H9 (cell line): ENCODE results near the gene CRYBB1. TPM values are rescaled to one million over a fixed set of nuclear protein-coding genes. Genes with fewer than 3 reads are reported as not detected.

Experiments used
- DNase-seq: peaks from one replicate; pipeline ENCODE4 v3.0.0-alpha.2; 2017
- H2AFZ ChIP-seq: one replicate; pipeline ENCODE4 v1.6.1; 2013; ENCODE audit warnings: mild to moderate bottlenecking, low read length, control low read depth, moderate library complexity
- H2AK5ac ChIP-seq: 2 replicates; pipeline ENCODE4 v1.6.1; 2013; ENCODE audit warnings: low read length, control low read depth, mixed read lengths; ENCODE audit not compliant: insufficient read length
- H2BK120ac ChIP-seq: one replicate; pipeline ENCODE4 v1.6.1; 2013; ENCODE audit warnings: low read depth, mild to moderate bottlenecking, low read length, control low read depth, inconsistent platforms; ENCODE audit not compliant: poor library complexity, severe bottlenecking
- H2BK12ac ChIP-seq: 2 replicates; pipeline ENCODE4 v1.6.1; 2013; ENCODE audit warnings: low read length, control low read depth, mixed read lengths, low read depth; ENCODE audit not compliant: insufficient read length
- H2BK15ac ChIP-seq: 2 replicates; pipeline ENCODE4 v1.6.1; 2013; ENCODE audit warnings: low read depth, low read length, control low read depth
- H2BK20ac ChIP-seq: one replicate; pipeline ENCODE4 v1.6.1; 2013; ENCODE audit warnings: low read depth, mild to moderate bottlenecking, low read length, control low read depth, inconsistent platforms; ENCODE audit not compliant: poor library complexity, severe bottlenecking
- H2BK5ac ChIP-seq: 2 replicates; pipeline ENCODE4 v1.6.1; 2013; ENCODE audit warnings: low read length, control low read depth, mixed read lengths; ENCODE audit not compliant: insufficient read length
- H3K14ac ChIP-seq: 2 replicates; pipeline ENCODE4 v1.6.1; 2013; ENCODE audit warnings: low read length, control low read depth; ENCODE audit not compliant: insufficient read depth
- H3K18ac ChIP-seq: 2 replicates; pipeline ENCODE4 v1.6.1; 2013; ENCODE audit warnings: low read depth, mild to moderate bottlenecking, mixed read lengths, low read length, control low read depth; ENCODE audit not compliant: insufficient read length
- H3K23ac ChIP-seq: 2 replicates; pipeline ENCODE4 v1.6.1; 2013; ENCODE audit warnings: low read length, control low read depth, mixed read lengths, low read depth; ENCODE audit not compliant: insufficient read length
- H3K23me2 ChIP-seq: 2 replicates; pipeline ENCODE4 v1.6.1; 2013; ENCODE audit warnings: low read depth, mild to moderate bottlenecking, mixed read lengths, low read length, control low read depth; ENCODE audit not compliant: insufficient read length, poor library complexity, severe bottlenecking
- H3K27ac ChIP-seq: 2 replicates; pipeline ENCODE4 v1.5.1; 2013; ENCODE audit warnings: low read length, control low read depth, mixed read lengths, low read depth; ENCODE audit not compliant: insufficient read length
- H3K27me3 ChIP-seq: 2 replicates; pipeline ENCODE4 v1.6.1; 2013; ENCODE audit warnings: low read length, control low read depth, inconsistent platforms; ENCODE audit not compliant: insufficient read depth
- H3K4ac ChIP-seq: 2 replicates; pipeline ENCODE4 v1.6.1; 2013; ENCODE audit warnings: low read depth, mild to moderate bottlenecking, control low read depth, inconsistent platforms, low read length, moderate library complexity
- H3K4me1 ChIP-seq: 2 replicates; pipeline ENCODE4 v1.6.1; 2013; ENCODE audit warnings: low read length, control low read depth, inconsistent platforms; ENCODE audit not compliant: insufficient read depth
- H3K4me2 ChIP-seq: 2 replicates; pipeline ENCODE4 v1.6.1; 2013; ENCODE audit warnings: low read length, control low read depth, mixed read lengths; ENCODE audit not compliant: insufficient read length, insufficient read depth
- H3K56ac ChIP-seq: 2 replicates; pipeline ENCODE4 v1.6.1; 2013; ENCODE audit warnings: low read depth, mild to moderate bottlenecking, mixed read lengths, low read length, control low read depth; ENCODE audit not compliant: insufficient read length
- H3K79me1 ChIP-seq: 2 replicates; pipeline ENCODE4 v1.6.1; 2013; ENCODE audit warnings: low read depth, mild to moderate bottlenecking, moderate library complexity, low read length, control low read depth, inconsistent platforms; ENCODE audit not compliant: insufficient read depth, poor library complexity, severe bottlenecking
- H3K79me2 ChIP-seq: 2 replicates; pipeline ENCODE4 v1.6.1; 2013; ENCODE audit warnings: low read length, control low read depth, inconsistent platforms; ENCODE audit not compliant: insufficient read depth
- H3K9ac ChIP-seq: 2 replicates; pipeline ENCODE4 v1.6.1; 2013; ENCODE audit warnings: low read length, control low read depth, mixed read lengths; ENCODE audit not compliant: insufficient read length; ENCODE audit errors: extremely low read depth
- H3K9me3 ChIP-seq: one replicate; pipeline ENCODE4 v1.6.1; 2013; ENCODE audit warnings: low read depth, low read length, inconsistent platforms; ENCODE audit not compliant: control insufficient read depth
- H3T11ph ChIP-seq: one replicate; pipeline ENCODE4 v1.6.1; 2013; ENCODE audit warnings: mild to moderate bottlenecking, low read length, control low read depth, inconsistent platforms
- H4K20me1 ChIP-seq: one replicate; pipeline ENCODE4 v1.6.1; 2013; ENCODE audit not compliant: control insufficient read depth, insufficient read length, insufficient read depth
- H4K5ac ChIP-seq: 2 replicates; pipeline ENCODE4 v1.6.1; 2013; ENCODE audit warnings: low read depth, mild to moderate bottlenecking, mixed read lengths, low read length, control low read depth; ENCODE audit not compliant: insufficient read length
- H4K8ac ChIP-seq: replicated peaks from 2 replicates; pipeline ENCODE4 v1.6.1; 2013; ENCODE audit warnings: low read length, control low read depth, mixed read lengths, low read depth; ENCODE audit not compliant: insufficient read length
- H4K91ac ChIP-seq: 2 replicates; pipeline ENCODE4 v1.6.1; 2013; ENCODE audit warnings: low read depth, mild to moderate bottlenecking, moderate library complexity, mixed read lengths, low read length, control low read depth; ENCODE audit not compliant: insufficient read length
- H3K27ac Mint-ChIP-seq, 3 experiments: 2 replicates in 2 of 3; 3 replicates in 1 of 3; pipeline ENCODE4 v1.8.0; 2020 to 2021; ENCODE audit warnings: mixed read lengths in 3 of 3, mild to moderate bottlenecking in 1 of 3, moderate library complexity in 1 of 3
- H3K27me3 Mint-ChIP-seq: 2 replicates; pipeline ENCODE4 v1.8.0; 2021; ENCODE audit warnings: low read depth, mild to moderate bottlenecking, moderate library complexity, mixed read lengths
- H3K36me3 Mint-ChIP-seq, 3 experiments: 2 replicates in 2 of 3; 3 replicates in 1 of 3; pipeline ENCODE4 v1.8.0; 2020 to 2021; ENCODE audit warnings: low read depth in 3 of 3, mixed read lengths in 3 of 3; ENCODE audit not compliant: insufficient read depth in 1 of 3
- H3K4me1 Mint-ChIP-seq, 2 experiments: 2 replicates each; pipeline ENCODE4 v1.8.0; 2020; ENCODE audit warnings: mixed read lengths in 2 of 2
- H3K4me3 Mint-ChIP-seq, 2 experiments: 2 replicates in 1 of 2; 3 replicates in 1 of 2; pipeline ENCODE4 v1.8.0; 2020 to 2021; ENCODE audit warnings: mild to moderate bottlenecking in 2 of 2, mixed read lengths in 2 of 2, moderate library complexity in 1 of 2
- H3K9me3 Mint-ChIP-seq, 2 experiments: 2 replicates in 1 of 2; 3 replicates in 1 of 2; pipeline ENCODE4 v1.8.0; 2020; ENCODE audit warnings: mild to moderate bottlenecking in 2 of 2, mixed read lengths in 2 of 2, moderate library complexity in 1 of 2
- WGBS: extraction: QIAGEN DNeasy Blood & Tissue Kit; methylation state at CpG from one replicate; pipeline ENCODE4 v1.1.7; 2013; ENCODE audit warnings: missing lambda C conversion rate, low lambda C conversion rate, mixed read lengths; ENCODE audit not compliant: insufficient read length; ENCODE audit errors: extremely low coverage; 5-methylcytosine and 5-hydroxymethylcytosine counted together
- total RNA-seq: library from RNA; stranded (reverse); gene quantifications from 2 replicates; pipeline ENCODE4 v1.2.1, GENCODE V29; 2021
- TF ChIP-seq, protein P1 (sequence below): fragments of 200-600 bp; sonication (generic); conservative IDR thresholded peaks from 3 replicates; pipeline ENCODE4 v1.8.0; 2021; ENCODE audit warnings: antibody characterized with exemption, mild to moderate bottlenecking

CRYBB1 gene
- total RNA-seq, 1 experiment from 2014 or later, result 5.4 TPM

DNA sequence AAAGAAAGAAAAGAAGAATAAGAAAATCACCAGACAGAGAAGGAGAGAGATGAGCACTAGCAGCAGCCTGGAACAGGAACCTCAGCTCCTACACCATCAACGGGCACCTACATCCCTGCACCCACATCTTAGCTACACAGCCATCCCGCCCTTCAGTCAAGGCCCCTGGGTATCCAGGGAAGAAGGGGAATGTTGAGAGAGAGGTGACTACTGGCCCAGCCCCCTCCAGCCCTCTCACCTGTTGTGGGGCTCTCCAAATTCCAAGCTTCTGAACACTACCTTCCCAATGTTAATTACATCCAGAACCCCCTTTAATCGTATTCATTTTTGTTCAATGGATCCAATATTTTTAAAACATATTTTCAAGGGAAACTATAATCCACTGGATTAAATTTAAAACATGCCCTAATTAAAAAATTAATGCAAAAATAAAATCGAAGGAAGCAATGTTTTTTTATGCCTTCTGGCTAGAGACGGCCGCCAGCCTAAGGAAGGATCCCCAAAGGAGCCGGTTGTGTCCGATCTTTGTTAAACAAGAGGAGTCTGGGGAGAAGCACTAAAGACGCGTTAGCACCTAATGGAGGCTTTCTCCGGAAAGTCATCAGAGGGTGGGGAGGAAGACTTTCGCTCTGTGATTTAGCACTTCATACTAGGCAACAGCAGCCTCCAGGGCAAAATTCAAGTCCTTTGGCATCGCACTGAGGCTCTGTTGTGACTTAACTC lies 37.4 kb downstream of the CRYBB1 start:
- Histone ChIP-seq H3K79me1 (peaks cover 7% of the 10 kb centered on the region), H4K5ac (no peak overlapping the region), H3K23ac (no peak overlapping the region), H2BK5ac (no peak overlapping the region), H3K4me2 (no peak overlapping the region), H3K9ac (peak overlapping the region; percentile 6), H2BK12ac (no peak overlapping the region), H2BK15ac (no peak overlapping the region), H2BK120ac (no peak overlapping the region), H3K9me3 (no peaks in the 10 kb centered on the region), H3K27me3 (no peaks in the 10 kb centered on the region), H2AK5ac (no peak overlapping the region), H4K91ac (no peak overlapping the region), H3K56ac (no peak overlapping the region), H4K8ac (no peak overlapping the region), H3K27ac (no peak overlapping the region), H4K20me1 (peaks cover 2% of the 10 kb centered on the region), H2AFZ (no peak overlapping the region), H3K4ac (no peak overlapping the region), H3K18ac (no peak overlapping the region), H3K79me2 (peaks cover 34% of the 10 kb centered on the region; the same call in 1 of the 2 replicates), H3K4me1 (peaks cover 19% of the 10 kb centered on the region; the same call in 1 of the 2 replicates), H3T11ph (no peak overlapping the region), H3K14ac (no peak overlapping the region), H3K23me2 (no peaks in the 10 kb centered on the region), H2BK20ac (no peak overlapping the region)
- TF ChIP-seq, protein P1, sequence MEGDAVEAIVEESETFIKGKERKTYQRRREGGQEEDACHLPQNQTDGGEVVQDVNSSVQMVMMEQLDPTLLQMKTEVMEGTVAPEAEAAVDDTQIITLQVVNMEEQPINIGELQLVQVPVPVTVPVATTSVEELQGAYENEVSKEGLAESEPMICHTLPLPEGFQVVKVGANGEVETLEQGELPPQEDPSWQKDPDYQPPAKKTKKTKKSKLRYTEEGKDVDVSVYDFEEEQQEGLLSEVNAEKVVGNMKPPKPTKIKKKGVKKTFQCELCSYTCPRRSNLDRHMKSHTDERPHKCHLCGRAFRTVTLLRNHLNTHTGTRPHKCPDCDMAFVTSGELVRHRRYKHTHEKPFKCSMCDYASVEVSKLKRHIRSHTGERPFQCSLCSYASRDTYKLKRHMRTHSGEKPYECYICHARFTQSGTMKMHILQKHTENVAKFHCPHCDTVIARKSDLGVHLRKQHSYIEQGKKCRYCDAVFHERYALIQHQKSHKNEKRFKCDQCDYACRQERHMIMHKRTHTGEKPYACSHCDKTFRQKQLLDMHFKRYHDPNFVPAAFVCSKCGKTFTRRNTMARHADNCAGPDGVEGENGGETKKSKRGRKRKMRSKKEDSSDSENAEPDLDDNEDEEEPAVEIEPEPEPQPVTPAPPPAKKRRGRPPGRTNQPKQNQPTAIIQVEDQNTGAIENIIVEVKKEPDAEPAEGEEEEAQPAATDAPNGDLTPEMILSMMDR, result no peak
- H3K9me3 Mint-ChIP-seq, result no peaks in the 10 kb centered on the region
- H3K27me3 Mint-ChIP-seq, result no peaks in the 10 kb centered on the region
- DNase-seq, result peak; percentile 67
- peaks cover 65 to 74% of the 10 kb centered on the region in 2 experiments for H3K4me1 Mint-ChIP-seq
- H3K36me3 Mint-ChIP-seq, result peaks cover 30 to 33% (median 32%) of the 10 kb centered on the region in 3 experiments
- H3K27ac Mint-ChIP-seq, result peak overlapping the region; percentile 94 to 99 (median 98)
- peak overlapping the region; percentile 24 to 59 for H3K4me3 Mint-ChIP-seq
- no CpG with 5 or more reads among the region's 13 CpGs for WGBS
